Right ventricle myocardium superior (tissue), 1 donor: ENCODE results near the gene COL7A1. TPM values are rescaled to one million over a fixed set of nuclear protein-coding genes. Genes with fewer than 3 reads are reported as not detected.
A peak's percentile ranks its signal among the peaks of the same experiment; 100 is the strongest.

Source experiments
- ATAC-seq: fragments of 200-7000 bp; cut with Tn5 transposase; one replicate; pipeline ENCODE4 v1.9.1; 2020; ENCODE audit warnings: mild to moderate bottlenecking; ENCODE audit not compliant: poor library complexity
- DNase-seq: peaks from one replicate; pipeline ENCODE4 v3.0.0-alpha.2; 2020
- intact Hi-C: fragments of 100-400 bp; cut with DNase I; formaldehyde crosslinking; loops from one replicate; pipeline ENCODE4 v1.11.2; 2022
- total RNA-seq: library from RNA; stranded (reverse); fragmentation: NEBNext Ultra II Directional; extraction: Animal tissue kit (Norgen Biotek cat#: 25700); gene quantifications from one replicate; pipeline ENCODE4 v1.2.1, GENCODE V29; 2021
- donor health status: DM: no; HTN: yes; CAD: no; lungs with severe emphysema.

COL7A1 gene
- total RNA-seq, 1 donor from 2014 or later = 16.1 TPM

DNA sequence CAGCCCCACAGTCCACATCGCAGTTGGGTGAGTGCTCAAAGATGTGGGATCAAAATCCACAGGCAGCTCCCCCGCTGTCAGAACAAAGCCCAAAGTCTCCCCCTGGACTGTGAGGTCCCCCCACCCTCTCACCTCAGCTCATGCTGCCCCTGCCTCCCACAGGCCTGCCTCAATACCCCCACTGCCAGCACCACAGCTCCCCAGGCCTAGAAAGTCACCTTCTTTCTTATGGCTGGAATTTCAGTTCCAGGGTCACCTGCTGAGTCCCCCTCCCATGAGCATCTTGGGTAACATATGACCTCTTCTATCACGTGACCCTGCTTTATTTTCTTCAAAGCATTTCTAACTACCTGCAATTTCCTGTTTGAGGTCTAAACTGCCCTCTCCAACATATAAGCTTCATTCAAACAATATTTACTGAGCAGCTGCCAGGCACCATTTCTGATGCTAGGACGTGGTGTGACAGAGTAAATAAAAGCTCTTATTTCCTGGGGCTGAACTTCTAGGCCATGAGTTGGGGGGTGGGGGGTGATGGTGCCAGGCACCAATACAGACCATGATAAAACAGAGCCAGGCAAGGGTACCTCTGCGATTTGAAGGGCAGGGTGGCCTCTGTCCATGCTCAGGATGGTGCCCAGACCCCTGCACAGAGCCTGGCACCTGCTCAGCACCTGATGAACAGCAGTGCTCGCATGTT is 28.9 kb upstream of the COL7A1 start:
- ATAC-seq = no peak
- no peak for DNase-seq
- intact Hi-C loops = no loop called here

GRCh38 chr3:48621461-48621869 is 26.3 kb upstream of the COL7A1 start, which contains the start of gene TMEM89:
Gene TMEM89 (minus strand): TSS chr3:48621769. CDS start chr3:48621756, 13 bp downstream.
- intact Hi-C loops = no loop called here
- no peak for DNase-seq

DNA sequence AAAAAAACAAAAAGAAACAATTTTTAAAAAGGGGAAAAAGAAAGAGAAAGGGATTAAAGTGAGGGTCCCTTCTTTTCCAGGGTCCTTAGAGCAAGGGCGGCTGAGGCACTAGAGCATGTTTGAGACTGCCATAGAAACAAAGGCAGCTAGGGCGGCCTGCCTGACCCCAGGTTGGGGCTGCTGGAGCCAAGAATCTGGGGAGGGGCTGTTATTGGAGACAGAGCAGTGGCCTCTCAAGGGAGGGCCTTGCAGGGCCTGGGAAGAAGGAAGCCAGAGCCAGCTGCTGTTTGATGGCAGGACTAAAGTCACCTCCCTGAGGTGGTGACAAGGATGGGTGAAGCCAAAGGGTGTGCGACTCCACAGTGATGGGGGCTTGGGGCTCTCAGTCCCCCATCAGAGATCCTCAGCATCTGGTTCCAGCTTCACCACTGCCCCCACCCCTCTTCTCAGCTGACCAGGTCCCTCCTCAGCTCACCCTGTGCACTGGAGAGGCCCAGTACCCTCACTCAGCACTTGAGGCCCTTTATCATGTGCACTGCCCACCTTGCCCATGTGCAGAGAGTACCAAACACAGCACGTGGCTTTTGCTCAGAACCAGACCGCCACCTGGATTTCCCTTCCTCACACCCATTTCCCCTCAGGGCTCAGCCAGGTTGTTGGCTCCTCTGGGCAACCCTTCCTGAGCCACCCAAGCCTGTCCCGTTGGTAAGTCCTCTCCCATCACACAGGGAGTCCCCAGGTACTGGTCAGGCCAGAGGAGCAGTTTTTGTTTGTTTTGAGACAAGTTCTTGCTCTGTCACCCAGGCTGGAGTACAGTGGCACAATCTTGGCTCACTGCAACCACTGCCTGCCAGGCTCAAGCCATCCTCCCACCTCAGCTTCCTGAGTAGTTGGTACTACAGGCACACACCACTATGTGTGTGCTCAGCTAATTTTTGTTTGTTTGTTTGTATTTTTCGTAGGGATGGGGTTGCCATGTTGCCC is 24.7 kb upstream of the COL7A1 start:
- DNase-seq = no peak
- intact Hi-C loops = no loop called here
- no peak for ATAC-seq

More at GRCh38 chr3:48621461-48621869, 26.3 kb upstream of the COL7A1 start, which contains the start of gene TMEM89:
- ATAC-seq = no peak

GRCh38 chr3:48617559-48617958 is 22.4 kb upstream of the COL7A1 start:
- no peak for DNase-seq
- no peak for ATAC-seq
- intact Hi-C loops = no loop called here

- DNase-seq (no peak), ATAC-seq (no peak)
- intact Hi-C loops = no loop called here
Observed at GRCh38 chr3:48614044-48614443, 18.9 kb upstream of the COL7A1 start.

- DNase-seq (no peak), ATAC-seq (no peak)
- intact Hi-C loops = no loop called here
Observed at GRCh38 chr3:48612309-48612708, 17.2 kb upstream of the COL7A1 start.

DNA sequence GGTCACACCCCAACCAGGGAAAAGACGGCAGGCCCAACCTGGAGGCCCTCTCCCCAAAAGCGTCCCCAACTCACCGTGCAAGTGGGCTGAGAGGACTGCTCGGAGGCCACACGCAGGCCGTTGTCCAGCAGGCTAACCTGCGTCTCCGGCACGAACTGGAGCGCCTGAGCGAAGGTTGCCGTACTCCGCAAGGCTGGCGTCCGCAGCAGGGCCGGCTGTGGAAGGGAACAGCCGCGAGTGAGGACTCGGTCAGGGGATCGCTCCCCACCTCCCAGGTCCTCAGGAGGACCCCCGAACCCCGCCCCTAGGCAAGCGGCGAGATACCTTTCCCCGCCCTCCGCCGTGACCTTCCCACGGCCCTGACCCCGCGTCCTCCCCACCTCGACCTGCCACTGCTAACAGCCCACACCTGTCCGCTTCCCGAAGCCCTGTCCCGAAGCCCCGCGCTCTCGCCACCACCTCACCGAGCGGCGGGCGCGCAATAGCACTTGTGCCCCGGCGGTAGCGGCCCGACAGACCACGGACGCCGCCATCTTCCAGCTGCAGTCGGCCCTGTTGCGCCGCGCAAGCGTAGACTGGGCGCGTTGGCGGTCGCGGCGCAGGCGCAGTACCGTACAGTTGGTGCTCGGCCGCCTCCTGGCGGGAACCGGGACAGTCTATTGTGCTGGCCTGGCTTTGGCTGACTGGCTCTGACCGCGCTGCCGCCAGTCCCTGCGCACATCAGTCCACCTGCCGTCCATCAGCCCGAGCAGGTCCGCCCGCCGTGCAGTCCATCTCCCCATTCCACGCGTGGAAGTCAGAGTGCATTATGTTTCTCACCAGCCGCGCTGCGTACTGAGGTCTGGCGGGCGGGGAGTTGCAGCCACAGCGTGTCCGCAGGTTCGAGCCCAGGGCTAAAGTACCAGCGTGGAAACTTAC is 14.2 kb upstream of the COL7A1 start, which contains the start of gene UQCRC1:
Gene UQCRC1 (minus strand): TSS at position 559 of the 918 bp plus-strand sequence. CDS start 26 bp downstream, at position 533.
- intact Hi-C loops = loop anchor here (5.0 kb wide), 1 partner anchor 47 kb away; the partner anchor contains the start of gene UCN2
- DNase-seq (peak; percentile 96), ATAC-seq (peak; percentile 99)

GRCh38 chr3:48607519-48607918 is 12.4 kb upstream of the COL7A1 start:
- ATAC-seq (no peak), DNase-seq (no peak)
- intact Hi-C loops = loop anchor here (5.0 kb wide), 1 partner anchor 45 kb away; the partner anchor contains the start of gene UCN2

DNA sequence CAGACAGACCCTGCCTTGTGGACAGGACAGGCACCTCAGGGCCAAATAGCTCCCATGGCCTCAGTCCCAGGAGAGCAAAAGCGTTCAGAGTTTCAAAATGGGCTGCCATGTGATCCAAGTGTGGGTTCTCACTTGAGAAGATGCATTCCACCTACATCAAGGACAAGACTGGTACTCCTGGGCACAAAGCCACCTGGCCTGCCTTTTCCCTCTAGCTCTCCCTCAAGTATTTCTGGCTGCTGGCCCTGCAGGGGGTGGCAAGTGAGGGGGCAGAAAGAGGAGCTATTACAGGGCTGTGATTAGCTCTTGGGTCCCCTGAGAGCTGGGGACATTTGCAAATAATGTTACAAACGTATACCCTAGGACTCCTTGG is 6.5 kb upstream of the COL7A1 start:
- peak; percentile 51 for ATAC-seq
- peak; percentile 88 for DNase-seq
- intact Hi-C loops = no loop called here

- intact Hi-C loops = no loop called here
- DNase-seq = no peak
- ATAC-seq = no peak
Observed at GRCh38 chr3:48600711-48601621, 5.8 kb upstream of the COL7A1 start.

DNA sequence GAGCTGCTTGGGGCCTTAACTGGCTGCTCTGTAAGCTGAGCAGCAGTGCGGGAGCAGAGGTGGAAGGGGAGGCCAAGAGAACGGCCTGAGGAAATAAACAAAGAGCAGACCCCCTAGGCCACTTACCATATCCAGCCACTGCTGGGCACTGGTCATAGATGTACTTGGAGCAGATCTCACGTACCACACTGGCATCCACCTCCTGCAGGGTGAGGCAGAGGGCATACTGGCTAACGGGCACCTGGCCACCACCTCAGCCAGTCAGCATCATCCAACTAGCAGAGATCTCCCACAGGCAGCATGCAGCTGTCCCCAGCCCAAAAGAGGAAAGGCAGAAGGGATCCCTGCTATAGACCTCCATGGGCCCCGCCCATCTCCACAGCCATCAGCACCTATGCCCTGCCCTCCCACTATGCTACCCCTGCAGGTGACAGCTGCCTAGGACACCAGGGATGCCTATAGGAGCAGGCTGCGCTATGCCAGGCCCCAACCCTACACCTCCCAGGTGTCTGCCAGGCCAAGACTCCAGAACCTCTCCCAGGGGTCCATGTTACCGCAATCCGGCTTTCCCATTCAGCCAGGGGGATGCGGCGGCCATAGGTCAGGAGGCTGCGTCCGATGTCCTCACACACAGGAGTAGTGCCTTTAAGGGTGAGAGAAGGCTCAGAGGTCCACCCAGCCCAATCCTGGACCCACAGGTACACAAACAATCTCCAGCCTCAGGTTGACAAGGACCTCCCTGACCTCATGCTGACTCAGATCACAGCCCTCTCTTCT is 4.6 kb upstream of the COL7A1 start:
- DNase-seq (no peak), ATAC-seq (no peak)
- intact Hi-C loops = no loop called here

GRCh38 chr3:48599077-48599501 is 4.0 kb upstream of the COL7A1 start:
- intact Hi-C loops = no loop called here
- DNase-seq (no peak), ATAC-seq (no peak)

GRCh38 chr3:48598323-48599076 is 3.4 kb upstream of the COL7A1 start:
- intact Hi-C loops = no loop called here

DNA sequence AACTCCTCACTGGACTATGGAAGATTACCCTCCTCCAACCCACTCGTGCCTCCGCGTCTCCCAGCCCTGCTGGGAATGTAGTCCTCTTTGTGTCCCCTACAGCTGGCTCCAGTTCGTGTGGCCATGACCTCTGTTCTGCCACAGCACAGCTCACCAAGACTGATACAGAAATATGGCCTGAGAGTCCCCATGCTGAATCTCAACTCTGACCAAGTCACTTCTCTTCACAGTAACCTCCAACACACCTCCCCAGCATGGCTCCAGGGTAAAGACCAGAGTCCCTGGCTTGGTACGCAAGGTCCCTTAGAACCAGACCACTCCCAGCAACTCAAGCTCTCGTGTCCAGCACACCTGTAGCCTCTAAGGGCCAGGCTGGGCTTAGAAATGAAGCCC is 2.3 kb upstream of the COL7A1 start:
- ATAC-seq (peak; percentile 9), DNase-seq (no peak)
- intact Hi-C loops = no loop called here

More at GRCh38 chr3:48598323-48599076, 3.4 kb upstream of the COL7A1 start:
- ATAC-seq (peak; percentile 73), DNase-seq (peak; percentile 71)

DNA sequence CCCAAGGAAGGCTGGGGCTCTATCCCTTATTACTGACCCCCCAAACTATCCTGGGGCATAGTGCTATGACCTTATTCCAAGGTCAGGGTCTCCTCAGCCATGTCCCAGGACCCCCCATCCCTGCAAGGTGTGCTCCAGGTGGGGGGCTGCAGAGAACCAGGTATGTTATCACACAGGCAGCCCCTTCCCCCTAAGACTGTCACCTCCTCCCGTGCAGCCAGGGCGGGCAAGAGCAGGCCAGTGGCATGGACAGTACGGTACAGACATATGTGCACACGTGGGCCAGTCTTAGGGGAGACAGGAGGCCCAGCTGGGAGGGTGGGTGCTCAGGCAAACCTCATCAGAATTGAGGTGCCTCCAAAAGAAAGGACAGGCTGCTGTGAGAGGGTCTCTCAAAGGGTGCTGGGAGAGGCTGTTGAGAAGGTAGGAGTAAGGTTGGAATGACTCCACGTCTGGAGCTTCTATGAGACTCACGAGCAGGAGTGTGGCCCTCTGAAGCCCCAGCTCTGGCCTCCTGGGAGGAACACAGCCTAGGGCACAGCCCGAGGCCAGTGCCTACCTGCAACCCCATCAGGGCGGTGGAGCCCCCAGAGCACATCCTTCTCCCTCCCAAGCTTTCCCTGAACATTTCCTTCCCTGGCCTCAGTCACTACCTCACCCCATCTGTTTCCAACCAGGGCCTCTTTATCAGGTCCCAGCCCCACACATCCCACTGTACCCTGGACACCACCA is 1.7 kb upstream of the COL7A1 start:
- intact Hi-C loops = no loop called here
- no peak for ATAC-seq
- DNase-seq = no peak
